Activated gamma-delta T cell (primary cell): ENCODE measurements around the gene RCVRN.

Source experiments
- DNase-seq: peaks from one replicate; lab custom pipeline; 2025; lab: John Stamatoyannopoulos, UW
- total RNA-seq, 2 donors: gene quantifications; one replicate each; lab custom pipeline; 2026; lab: John Stamatoyannopoulos, UW

Gene RCVRN
- total RNA-seq: 0.31 to 0.83 reads per million in 2 donors

GRCh38 chr17:9905078-9905415 is at the start of gene RCVRN:
Gene RCVRN (minus strand): TSS chr17:9905271. CDS start chr17:9905180, 91 bp downstream.
- DNase-seq: no peak

DNA sequence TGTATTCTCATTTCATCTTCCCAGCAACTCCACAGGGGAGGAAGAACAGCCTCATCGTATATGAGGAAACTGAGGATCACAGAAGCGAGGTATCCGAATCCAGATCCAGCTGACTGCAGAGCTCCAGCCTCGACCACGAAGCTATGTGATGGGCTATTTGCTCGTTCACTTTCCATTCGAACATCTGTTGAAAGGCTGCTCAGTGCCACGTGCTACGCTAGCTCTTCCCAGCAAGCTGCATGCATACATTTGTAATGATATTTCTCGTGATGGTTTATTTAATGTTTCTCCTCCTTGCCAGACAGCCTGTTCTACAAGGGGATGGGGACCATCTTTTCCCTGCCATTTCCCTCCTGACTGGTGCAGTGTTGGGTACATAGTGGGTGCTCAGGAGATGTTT is 48.4 kb upstream of the RCVRN start:
- DNase-seq: no peak

DNA sequence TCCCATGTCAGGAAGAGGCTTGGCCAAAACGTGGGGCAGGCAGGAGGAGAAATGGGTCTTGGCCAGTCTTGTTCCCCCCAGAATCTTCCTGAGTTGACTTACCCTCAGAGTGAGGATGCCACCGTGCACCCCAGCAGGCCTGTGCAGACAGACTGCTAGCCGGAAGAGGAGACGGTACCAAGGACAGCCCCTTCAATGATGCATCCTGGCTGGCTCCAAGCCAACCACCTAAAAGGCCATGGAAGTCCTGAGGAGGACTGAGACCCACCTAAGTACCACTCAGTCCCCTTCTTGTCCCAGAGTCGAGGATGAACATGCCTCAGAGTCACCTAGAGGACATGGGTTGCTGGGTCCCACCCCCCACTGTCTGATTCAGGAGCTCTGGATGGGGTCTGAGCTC is 46.7 kb upstream of the RCVRN start:
- no peak for DNase-seq

- no peak for DNase-seq
These were observed 43.9 kb upstream of the RCVRN start for GRCh38 chr17:9948928-9949327.

GRCh38 chr17:9944704-9945103 is 39.6 kb upstream of the RCVRN start:
- DNase-seq: no peak

GRCh38 chr17:9943343-9943742 is 38.3 kb upstream of the RCVRN start:
- no peak for DNase-seq

GRCh38 chr17:9942885-9943284 is 37.8 kb upstream of the RCVRN start:
- DNase-seq: no peak

GRCh38 chr17:9941305-9941704 is 36.2 kb upstream of the RCVRN start:
- DNase-seq: no peak

DNA sequence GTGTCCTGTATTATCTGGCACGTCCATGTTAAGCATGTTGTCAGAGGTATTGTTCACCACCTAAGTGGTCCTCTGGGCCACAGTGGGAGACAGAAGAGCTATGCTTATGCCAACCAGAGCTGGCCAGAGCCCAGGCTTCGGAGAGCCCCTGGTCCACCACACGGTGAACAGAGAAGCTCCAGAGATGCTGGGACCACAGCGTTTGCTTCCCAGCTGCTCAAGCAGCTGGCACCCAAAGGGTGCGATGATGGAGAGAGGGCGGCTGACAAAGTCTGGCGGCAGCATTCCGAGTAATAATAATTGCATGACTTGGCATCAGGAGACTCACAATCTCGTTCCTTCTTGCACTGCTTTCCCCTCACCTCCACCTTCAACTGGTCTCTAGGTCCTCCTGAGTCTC is 35.8 kb upstream of the RCVRN start:
- no peak for DNase-seq

GRCh38 chr17:9938764-9939163 is 33.7 kb upstream of the RCVRN start:
- DNase-seq: no peak

- DNase-seq: no peak
These were observed 32.8 kb upstream of the RCVRN start for GRCh38 chr17:9937901-9938300.

DNA sequence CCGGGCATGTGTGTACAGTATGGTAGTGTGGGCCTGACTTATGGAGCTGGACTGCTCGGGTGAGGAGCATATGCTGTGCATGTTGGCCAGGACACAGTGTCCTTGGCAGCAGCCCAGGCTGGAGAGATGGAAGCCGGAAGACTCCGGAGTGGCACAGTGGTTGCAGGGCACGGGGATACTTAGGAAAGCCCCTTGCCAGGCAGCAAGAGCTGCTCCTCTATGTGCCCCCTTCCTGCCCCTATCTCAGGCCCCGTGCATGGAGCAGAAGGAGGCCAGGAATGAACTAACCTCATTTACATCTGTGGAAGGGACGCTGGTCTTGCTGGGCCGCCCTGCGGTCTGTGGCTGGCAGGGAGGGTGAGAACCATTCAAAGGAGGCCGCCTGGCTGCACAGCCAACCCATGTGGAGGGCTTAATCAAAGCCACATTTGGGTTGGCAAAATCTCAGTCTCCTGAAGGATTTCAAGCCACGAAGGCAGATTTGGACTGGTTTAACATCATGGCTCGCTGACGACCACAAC is 32.2 kb upstream of the RCVRN start:
- no peak for DNase-seq

DNA sequence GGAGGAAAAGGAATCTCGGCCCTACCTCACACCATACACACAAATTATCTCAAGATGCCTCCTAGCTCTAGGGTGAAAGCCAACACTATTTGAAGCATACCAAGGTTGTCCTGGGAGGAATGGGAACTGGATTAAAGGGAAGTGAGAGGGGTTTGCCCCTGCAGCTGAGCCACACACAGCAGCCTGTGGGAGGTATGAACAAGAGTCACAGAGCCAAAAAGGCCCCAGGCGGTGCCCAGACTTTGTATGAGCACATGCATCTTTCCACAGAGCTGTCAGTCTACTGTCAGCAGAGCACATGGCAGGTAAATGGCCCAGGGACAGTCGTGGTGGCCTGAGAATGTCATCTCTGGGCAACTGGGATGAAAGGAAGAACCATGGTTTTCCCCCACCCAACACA is 31.0 kb upstream of the RCVRN start:
- no peak for DNase-seq

GRCh38 chr17:9935408-9935807 is 30.3 kb upstream of the RCVRN start:
- DNase-seq: no peak

DNA sequence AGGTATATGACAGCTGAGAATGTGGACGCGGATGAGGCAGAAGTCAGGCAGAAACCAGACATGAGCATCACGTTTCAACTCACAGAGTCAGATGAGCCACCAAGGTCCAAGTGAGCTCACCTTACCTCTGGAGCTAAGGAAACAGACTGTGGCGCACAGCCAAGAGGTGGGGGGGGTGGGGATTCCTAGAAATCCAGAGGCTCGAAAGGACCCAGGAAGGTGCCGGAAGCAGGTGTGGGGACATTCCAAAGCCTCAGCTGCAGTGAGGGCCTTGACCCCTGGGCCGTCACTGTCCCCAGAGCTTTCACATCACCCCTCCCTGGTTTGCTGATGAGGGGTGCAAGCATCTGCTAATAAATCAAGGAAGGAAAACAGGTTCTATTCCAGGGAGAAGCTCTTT is 29.3 kb upstream of the RCVRN start:
- DNase-seq: no peak

- no peak for DNase-seq
These were observed 27.4 kb upstream of the RCVRN start for GRCh38 chr17:9932491-9932890.

DNA sequence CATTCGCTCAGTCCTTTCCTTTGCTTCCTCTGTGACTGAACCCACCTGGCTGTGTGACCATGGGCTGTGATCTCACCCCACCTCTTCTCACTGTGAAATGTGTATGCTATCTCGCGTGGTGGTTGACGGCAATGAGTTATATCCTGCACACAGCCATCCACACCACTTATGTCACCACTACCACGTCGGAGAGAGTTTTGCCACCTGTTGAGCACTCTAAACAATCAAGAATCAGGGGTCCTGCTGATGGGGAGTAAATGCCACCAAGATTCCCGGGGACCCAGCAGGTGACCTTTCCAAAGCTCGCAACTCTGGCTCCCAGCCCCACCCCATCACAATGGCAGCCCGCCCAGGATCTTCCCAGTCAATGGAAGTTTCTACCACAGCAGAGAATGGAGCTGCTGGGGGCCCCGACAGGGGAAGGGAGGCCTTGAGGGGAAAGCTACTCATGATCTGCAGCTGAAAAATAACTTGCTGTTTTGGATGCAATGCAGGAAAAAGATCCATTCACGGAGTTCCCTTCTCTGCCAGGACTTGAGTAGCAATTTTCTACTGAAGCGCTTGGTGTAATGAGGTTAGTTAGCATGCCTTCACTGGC is 26.2 kb upstream of the RCVRN start:
- no peak for DNase-seq

GRCh38 chr17:9929871-9930270 is 24.8 kb upstream of the RCVRN start:
- DNase-seq: no peak

GRCh38 chr17:9928601-9929333 is 23.7 kb upstream of the RCVRN start:
- DNase-seq: no peak

GRCh38 chr17:9926150-9926804 is 21.2 kb upstream of the RCVRN start:
- no peak for DNase-seq

- no peak for DNase-seq
These were observed 20.4 kb upstream of the RCVRN start for GRCh38 chr17:9925457-9925856.

GRCh38 chr17:9924735-9925191 is 19.7 kb upstream of the RCVRN start:
- no peak for DNase-seq
